ENCODE data around the gene ROR2. TPM values are rescaled to one million over a fixed set of nuclear protein-coding genes. Genes with fewer than 3 reads are reported as not detected.

Gene ROR2
- total RNA-seq, 1 experiment from 2014 or later = 0.68 TPM

DNA sequence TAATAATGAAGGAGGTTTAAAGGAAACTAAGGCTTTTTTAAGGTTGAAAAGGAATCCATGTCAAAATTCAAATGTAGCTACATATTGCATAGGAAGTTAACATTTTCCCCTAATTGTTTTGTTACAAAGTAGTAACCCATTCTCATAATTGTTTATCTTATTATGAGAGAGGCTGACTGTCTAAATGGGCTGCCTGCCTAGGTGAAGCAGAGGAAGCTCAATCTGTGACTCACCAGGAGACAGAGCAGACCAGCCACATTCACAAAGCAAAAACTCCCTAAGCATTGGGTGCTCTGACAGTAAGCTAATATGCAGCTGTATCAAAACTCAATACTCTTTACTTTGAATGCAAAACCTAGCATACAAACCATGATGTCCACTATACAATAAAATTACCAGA, 208.5 kb downstream of the ROR2 start:
- Mint-ChIP-seq H3K27ac (ENCODE audit: unreplicated experiment) (no peak overlapping the region), H3K27me3 (ENCODE audit: insufficient read depth, unreplicated experiment) (no peaks in the 10 kb centered on the region), H3K9me3 (ENCODE audit: unreplicated experiment) (no peaks in the 10 kb centered on the region), H3K4me1 (ENCODE audit: low read depth, unreplicated experiment) (no peaks in the 10 kb centered on the region), H3K4me3 (ENCODE audit: unreplicated experiment) (no peak overlapping the region), H3K36me3 (ENCODE audit: insufficient read depth, unreplicated experiment) (no peaks in the 10 kb centered on the region)
- Histone ChIP-seq H3K36me3 (ENCODE audit: control insufficient read depth, insufficient read depth, low read length) (no peaks in the 10 kb centered on the region), H3K27me3 (replicated peaks; ENCODE audit: control insufficient read depth, insufficient read depth, low read length) (no peaks in the 10 kb centered on the region), H3K9me3 (no peaks in the 10 kb centered on the region), H3K4me3 (ENCODE audit: low read depth, low read length) (no peak overlapping the region), H3K4me1 (no peaks in the 10 kb centered on the region)
- DNase-seq = no peak
- TF ChIP-seq, protein P1, sequence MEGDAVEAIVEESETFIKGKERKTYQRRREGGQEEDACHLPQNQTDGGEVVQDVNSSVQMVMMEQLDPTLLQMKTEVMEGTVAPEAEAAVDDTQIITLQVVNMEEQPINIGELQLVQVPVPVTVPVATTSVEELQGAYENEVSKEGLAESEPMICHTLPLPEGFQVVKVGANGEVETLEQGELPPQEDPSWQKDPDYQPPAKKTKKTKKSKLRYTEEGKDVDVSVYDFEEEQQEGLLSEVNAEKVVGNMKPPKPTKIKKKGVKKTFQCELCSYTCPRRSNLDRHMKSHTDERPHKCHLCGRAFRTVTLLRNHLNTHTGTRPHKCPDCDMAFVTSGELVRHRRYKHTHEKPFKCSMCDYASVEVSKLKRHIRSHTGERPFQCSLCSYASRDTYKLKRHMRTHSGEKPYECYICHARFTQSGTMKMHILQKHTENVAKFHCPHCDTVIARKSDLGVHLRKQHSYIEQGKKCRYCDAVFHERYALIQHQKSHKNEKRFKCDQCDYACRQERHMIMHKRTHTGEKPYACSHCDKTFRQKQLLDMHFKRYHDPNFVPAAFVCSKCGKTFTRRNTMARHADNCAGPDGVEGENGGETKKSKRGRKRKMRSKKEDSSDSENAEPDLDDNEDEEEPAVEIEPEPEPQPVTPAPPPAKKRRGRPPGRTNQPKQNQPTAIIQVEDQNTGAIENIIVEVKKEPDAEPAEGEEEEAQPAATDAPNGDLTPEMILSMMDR (IDR thresholded peaks at IDR 0.05; ENCODE audit: insufficient read depth in 1 of 2, low read depth in 1 of 2, low read length in 1 of 2, severe bottlenecking in 1 of 2, unreplicated experiment in 1 of 2) = no peak
- intact Hi-C loops (cut with micrococcal nuclease; ENCODE audit: unreplicated experiment) = no loop called here
- no TSS peak for BruUV-seq (replicated peaks)
- ChIA-PET POLR2A (no interaction called here), CTCF (interaction anchor here (0.5 kb wide), 1 partner anchor 15 kb away, joined by 3 read pairs; no protein-coding TSS in a partner anchor)

DNA sequence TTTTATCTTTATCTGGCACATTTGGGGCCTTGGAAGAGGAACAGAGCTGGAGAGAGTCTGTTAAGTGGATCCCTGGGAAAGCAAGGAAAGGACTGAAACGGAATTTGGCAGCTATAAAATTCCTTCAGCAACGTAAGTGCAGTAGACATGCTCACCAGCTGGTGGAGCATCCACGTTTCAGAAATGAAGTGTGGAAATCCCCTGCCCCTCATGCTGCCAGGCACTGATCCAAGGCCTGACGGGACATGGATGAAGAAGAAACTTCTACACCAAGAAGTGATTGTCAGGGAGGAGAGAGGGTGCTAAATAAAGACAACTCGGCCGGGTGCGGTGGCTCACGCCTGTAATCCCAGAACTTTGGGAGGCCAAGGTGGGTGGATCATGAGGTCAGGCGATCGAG, 209.3 kb downstream of the ROR2 start:
- Histone ChIP-seq H3K4me3 (ENCODE audit: low read depth, low read length) (no peak overlapping the region), H3K36me3 (ENCODE audit: control insufficient read depth, insufficient read depth, low read length) (no peaks in the 10 kb centered on the region), H3K27me3 (replicated peaks; ENCODE audit: control insufficient read depth, insufficient read depth, low read length) (no peaks in the 10 kb centered on the region), H3K9me3 (no peaks in the 10 kb centered on the region), H3K4me1 (no peaks in the 10 kb centered on the region)
- TF ChIP-seq, protein P1 (IDR thresholded peaks at IDR 0.05; ENCODE audit: insufficient read depth in 1 of 2, low read depth in 1 of 2, low read length in 1 of 2, severe bottlenecking in 1 of 2, unreplicated experiment in 1 of 2) = no peak
- Mint-ChIP-seq H3K36me3 (ENCODE audit: insufficient read depth, unreplicated experiment) (no peaks in the 10 kb centered on the region), H3K4me1 (ENCODE audit: low read depth, unreplicated experiment) (no peaks in the 10 kb centered on the region), H3K27me3 (ENCODE audit: insufficient read depth, unreplicated experiment) (no peaks in the 10 kb centered on the region), H3K4me3 (ENCODE audit: unreplicated experiment) (no peak overlapping the region), H3K9me3 (ENCODE audit: unreplicated experiment) (no peaks in the 10 kb centered on the region), H3K27ac (ENCODE audit: unreplicated experiment) (no peak overlapping the region)
- CTCF ChIA-PET = no interaction called here
- BruUV-seq (replicated peaks) = no TSS peak
- DNase-seq = no peak
- POLR2A ChIA-PET = no interaction called here
- intact Hi-C loops (cut with micrococcal nuclease; ENCODE audit: unreplicated experiment) = no loop called here

DNA sequence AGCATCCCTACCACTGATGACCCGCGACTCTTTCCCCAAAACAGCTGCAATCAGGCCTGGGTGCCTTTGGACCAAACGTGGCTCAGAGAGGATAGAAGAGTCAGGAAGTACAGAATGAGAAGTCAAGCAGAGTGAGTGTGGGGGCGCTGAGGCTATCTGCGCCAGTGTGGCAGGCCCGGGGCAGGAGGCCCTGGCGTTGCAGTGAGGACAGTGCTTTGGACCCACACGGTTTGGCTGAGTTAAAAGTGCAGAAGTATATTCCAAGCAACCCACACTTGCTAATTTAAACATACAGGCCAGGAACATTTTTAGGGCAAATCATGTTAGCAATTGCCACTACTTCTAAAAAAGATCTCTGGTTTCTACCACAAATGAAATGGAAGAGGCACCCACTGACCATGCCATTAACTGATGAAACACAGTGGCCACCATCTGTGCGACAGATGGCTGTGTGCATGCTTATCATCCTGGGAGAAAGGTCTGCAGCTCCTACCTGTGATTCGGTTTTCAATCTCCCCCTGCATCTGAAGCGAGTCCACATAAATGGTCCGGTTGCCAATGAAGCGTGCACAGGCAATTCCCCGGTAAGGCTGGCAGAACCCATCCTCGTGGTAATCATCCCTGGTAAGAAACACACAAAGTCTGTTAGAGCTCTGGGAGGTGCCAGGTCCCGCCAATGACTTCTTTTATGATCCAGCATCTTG, 213.0 kb downstream of the ROR2 start:
- TF ChIP-seq, protein P1 (IDR thresholded peaks at IDR 0.05; ENCODE audit: insufficient read depth in 1 of 2, low read depth in 1 of 2, low read length in 1 of 2, severe bottlenecking in 1 of 2, unreplicated experiment in 1 of 2) = no peak
- Mint-ChIP-seq H3K9me3 (ENCODE audit: unreplicated experiment) (no peaks in the 10 kb centered on the region), H3K4me3 (ENCODE audit: unreplicated experiment) (no peak overlapping the region), H3K27me3 (ENCODE audit: insufficient read depth, unreplicated experiment) (no peaks in the 10 kb centered on the region), H3K4me1 (ENCODE audit: low read depth, unreplicated experiment) (no peaks in the 10 kb centered on the region), H3K27ac (ENCODE audit: unreplicated experiment) (no peak overlapping the region), H3K36me3 (ENCODE audit: insufficient read depth, unreplicated experiment) (no peaks in the 10 kb centered on the region)
- H3K9me3 ChIP-seq = no peaks in the 10 kb centered on the region
- no TSS peak for BruUV-seq (replicated peaks)
- H3K36me3 ChIP-seq (ENCODE audit: control insufficient read depth, insufficient read depth, low read length) = no peaks in the 10 kb centered on the region
- POLR2A ChIA-PET = no interaction called here
- H3K27me3 ChIP-seq (replicated peaks; ENCODE audit: control insufficient read depth, insufficient read depth, low read length) = no peaks in the 10 kb centered on the region
- H3K4me1 ChIP-seq = no peaks in the 10 kb centered on the region
- DNase-seq = no peak
- intact Hi-C loops (cut with micrococcal nuclease; ENCODE audit: unreplicated experiment) = no loop called here
- CTCF ChIA-PET = no interaction called here
- H3K4me3 ChIP-seq (ENCODE audit: low read depth, low read length) = no peak overlapping the region
